Suprapubic skin (tissue), 4 donors: Measurements from ENCODE around the gene MCC. TPM values are rescaled to one million over a fixed set of nuclear protein-coding genes. Genes with fewer than 3 reads are reported as not detected.

Experiments
- DNase-seq, 2 donors: peaks; one replicate each; pipeline ENCODE4 v3.0.0-alpha.2; 2019; ENCODE audit warnings: low spot score in 2 of 2
- H3K27ac ChIP-seq: fragments of 200-600 bp; sonication (generic); one replicate; pipeline ENCODE4 v1.5.1; 2019
- H3K27me3 ChIP-seq: fragments of 200-600 bp; sonication (generic); one replicate; pipeline ENCODE4 v1.5.1; 2019
- H3K36me3 ChIP-seq: fragments of 200-600 bp; sonication (generic); one replicate; pipeline ENCODE4 v1.5.1; 2019
- H3K4me1 ChIP-seq: fragments of 200-600 bp; sonication (generic); one replicate; pipeline ENCODE4 v1.5.1; 2019
- H3K4me3 ChIP-seq: fragments of 200-600 bp; sonication (generic); one replicate; pipeline ENCODE4 v1.5.1; 2019; ENCODE audit warnings: mild to moderate bottlenecking
- H3K9me3 ChIP-seq: fragments of 200-600 bp; sonication (generic); one replicate; pipeline ENCODE4 v1.5.1; 2019
- EP300 ChIP-seq: sonication (generic); formaldehyde crosslinking; IDR thresholded peaks from one replicate; pipeline ENCODE4 v1.6.1; 2017; ENCODE audit warnings: antibody characterized with exemption
- POLR2A ChIP-seq, 2 donors: fragments of 450-650 bp; IDR thresholded peaks; one replicate each; pipeline ENCODE4 v1.6.1; 2017; ENCODE audit warnings: antibody characterized with exemption in 2 of 2, mild to moderate bottlenecking in 2 of 2, moderate library complexity in 2 of 2
- POLR2AphosphoS5 ChIP-seq, 3 donors: sonication (generic); formaldehyde crosslinking; IDR thresholded peaks; one replicate each; pipeline ENCODE4 v1.6.1; 2017; ENCODE audit warnings: antibody characterized with exemption in 3 of 3
- WGBS: methylation state at CpG from one replicate; pipeline ENCODE4 v1.1.5; 2018; 5-methylcytosine and 5-hydroxymethylcytosine counted together
- total RNA-seq, 4 donors: library from RNA; depleted of rRNA; stranded (reverse); fragments of >200 nt; gene quantifications; one replicate each; pipeline ENCODE4 v1.1.0, GENCODE V29; 2016
- TF ChIP-seq, protein P1 (sequence below), 2 donors: fragments of 200-600 bp in 1 of 2; fragments of 450-650 bp in 1 of 2; sonication (generic) in 1 of 2; IDR thresholded peaks; one replicate each; pipeline ENCODE4 v1.5.1; 2016 to 2019; ENCODE audit warnings: antibody characterized with exemption in 2 of 2, mild to moderate bottlenecking in 1 of 2, moderate library complexity in 1 of 2

Gene MCC
- total RNA-seq, 4 donors from 2014 or later: 67.7 to 105 (median 86.6) TPM

DNA sequence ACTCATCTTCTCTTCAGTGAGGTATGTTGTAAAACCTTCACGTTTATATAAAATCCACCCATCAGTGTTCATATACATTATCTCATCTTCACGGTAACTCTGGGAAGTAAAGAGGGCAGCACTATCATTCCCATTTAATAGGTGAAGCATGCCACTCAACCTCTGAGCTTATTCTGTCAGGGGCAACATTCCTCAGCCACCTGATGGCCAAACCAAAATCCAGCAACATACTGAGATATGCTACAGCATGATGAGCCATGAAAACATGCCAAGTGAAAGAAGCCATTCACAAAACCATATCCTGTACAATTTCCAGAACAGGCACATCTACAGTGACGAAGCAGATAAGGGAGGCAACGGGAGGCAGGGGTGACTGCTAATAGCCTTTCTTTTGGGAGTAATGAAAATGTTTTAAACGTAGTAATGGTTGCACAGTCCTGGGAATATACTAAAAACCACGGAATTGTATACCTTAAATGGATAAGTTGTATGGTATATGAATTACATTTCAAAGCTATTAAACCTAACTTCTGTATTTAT, 220.8 kb downstream of the MCC start:
- peak overlapping the region; percentile 79 for H3K27ac ChIP-seq

DNA sequence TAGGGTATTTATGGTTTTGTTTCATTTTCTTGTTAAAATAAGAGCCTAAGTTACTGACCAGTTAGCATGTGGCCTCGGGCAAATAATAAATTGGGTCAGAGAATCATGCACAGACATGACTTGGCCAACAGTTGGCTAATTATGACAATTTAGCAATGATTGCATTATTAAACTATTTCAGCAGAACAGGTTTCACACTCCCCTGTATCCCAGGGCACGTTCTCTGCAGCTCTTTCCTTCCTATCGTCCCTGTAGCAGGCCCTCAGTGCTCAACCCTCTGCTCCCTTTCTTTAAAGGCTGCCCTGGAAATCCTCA, 221.4 kb downstream of the MCC start:
- DNase-seq: no peak
- Histone ChIP-seq H3K9me3 (no peaks in the 10 kb centered on the region), H3K4me3 (no peak overlapping the region), H3K36me3 (no peaks in the 10 kb centered on the region), H3K4me1 (peaks cover 53% of the 10 kb centered on the region), H3K27me3 (no peaks in the 10 kb centered on the region), H3K27ac (peak overlapping the region; percentile 79)
- TF ChIP-seq POLR2AphosphoS5 (IDR thresholded peaks at IDR 0.05) (peak in 1 of 3 donors; percentile 35), POLR2A (IDR thresholded peaks at IDR 0.05) (no peak)
- 26% methylated on average over 3 of the region's 3 CpGs for WGBS

More for the DNA sequence above, 220.8 kb downstream of the MCC start:
- H3K9me3 ChIP-seq: no peaks in the 10 kb centered on the region
- H3K4me1 ChIP-seq: peaks cover 53% of the 10 kb centered on the region
- no peak for DNase-seq
- TF ChIP-seq POLR2A (IDR thresholded peaks at IDR 0.05) (no peak), POLR2AphosphoS5 (IDR thresholded peaks at IDR 0.05) (no peak), EP300 (no peak)
- TF ChIP-seq, protein P1, sequence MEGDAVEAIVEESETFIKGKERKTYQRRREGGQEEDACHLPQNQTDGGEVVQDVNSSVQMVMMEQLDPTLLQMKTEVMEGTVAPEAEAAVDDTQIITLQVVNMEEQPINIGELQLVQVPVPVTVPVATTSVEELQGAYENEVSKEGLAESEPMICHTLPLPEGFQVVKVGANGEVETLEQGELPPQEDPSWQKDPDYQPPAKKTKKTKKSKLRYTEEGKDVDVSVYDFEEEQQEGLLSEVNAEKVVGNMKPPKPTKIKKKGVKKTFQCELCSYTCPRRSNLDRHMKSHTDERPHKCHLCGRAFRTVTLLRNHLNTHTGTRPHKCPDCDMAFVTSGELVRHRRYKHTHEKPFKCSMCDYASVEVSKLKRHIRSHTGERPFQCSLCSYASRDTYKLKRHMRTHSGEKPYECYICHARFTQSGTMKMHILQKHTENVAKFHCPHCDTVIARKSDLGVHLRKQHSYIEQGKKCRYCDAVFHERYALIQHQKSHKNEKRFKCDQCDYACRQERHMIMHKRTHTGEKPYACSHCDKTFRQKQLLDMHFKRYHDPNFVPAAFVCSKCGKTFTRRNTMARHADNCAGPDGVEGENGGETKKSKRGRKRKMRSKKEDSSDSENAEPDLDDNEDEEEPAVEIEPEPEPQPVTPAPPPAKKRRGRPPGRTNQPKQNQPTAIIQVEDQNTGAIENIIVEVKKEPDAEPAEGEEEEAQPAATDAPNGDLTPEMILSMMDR (IDR thresholded peaks at IDR 0.05): no peak
- no peaks in the 10 kb centered on the region for H3K36me3 ChIP-seq
- H3K4me3 ChIP-seq: no peak overlapping the region
- 67% methylated on average over 6 of the region's 6 CpGs for WGBS
- H3K27me3 ChIP-seq: no peaks in the 10 kb centered on the region

DNA sequence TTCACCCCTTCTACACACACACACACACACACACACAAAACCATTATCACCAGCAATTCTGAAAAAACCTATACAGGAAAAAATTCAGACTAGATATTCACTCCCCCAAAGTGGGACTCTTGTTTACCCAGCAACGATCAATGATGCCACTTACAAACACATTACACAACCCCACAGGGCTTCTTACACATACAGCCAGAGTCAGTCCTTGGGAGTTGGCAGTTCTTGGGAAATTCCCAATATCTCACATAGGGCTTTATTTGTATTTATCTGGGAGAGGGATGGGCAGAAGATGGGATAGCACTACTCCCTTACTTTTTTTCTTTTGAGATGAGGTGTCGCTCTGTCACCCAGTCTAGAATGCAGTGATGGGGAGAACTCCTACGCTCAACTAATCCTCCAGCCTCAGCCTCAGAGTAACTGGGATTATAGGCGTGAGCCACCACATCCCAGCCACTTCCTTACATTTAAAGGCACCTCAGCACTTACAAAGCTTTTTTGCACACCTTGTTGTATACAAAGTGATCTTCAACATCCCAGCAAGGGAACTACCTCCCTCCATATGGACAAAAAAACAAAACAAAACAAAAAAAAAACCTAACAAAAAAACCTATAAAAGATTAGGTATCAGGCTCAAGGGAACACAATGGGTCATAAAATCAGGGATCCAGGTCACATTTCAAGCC, 221.9 kb downstream of the MCC start:
- Histone ChIP-seq H3K36me3 (no peaks in the 10 kb centered on the region), H3K4me3 (no peak overlapping the region), H3K9me3 (no peaks in the 10 kb centered on the region), H3K27me3 (no peaks in the 10 kb centered on the region), H3K27ac (peak overlapping the region; percentile 79), H3K4me1 (peaks cover 53% of the 10 kb centered on the region)
- 52% methylated on average over 4 of the region's 4 CpGs for WGBS
- no peak for DNase-seq
- TF ChIP-seq, protein P1 (IDR thresholded peaks at IDR 0.05): no peak
- no peak for TF ChIP-seq POLR2A (IDR thresholded peaks at IDR 0.05)
- no peak for TF ChIP-seq POLR2AphosphoS5 (IDR thresholded peaks at IDR 0.05)
- TF ChIP-seq EP300: no peak

DNA sequence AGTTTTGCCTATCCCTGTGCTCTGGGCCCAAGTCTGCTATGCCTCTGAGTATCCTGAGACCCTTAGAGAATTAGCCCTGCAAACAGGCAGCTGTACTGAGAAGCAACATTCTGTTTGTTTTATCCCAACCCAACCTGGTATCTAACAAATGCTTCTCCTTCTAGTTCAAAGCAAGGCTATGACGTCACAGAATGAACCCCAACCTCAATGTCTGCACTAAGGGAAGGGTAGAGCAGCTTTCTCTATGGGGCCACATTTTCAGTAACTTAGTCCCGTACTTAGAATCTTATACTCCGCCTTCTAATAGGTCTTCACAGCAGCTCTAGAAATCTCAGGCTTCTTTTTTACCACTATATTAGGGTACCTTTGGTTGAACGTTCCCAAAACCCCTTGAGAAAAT, 223.1 kb downstream of the MCC start:
- no peaks in the 10 kb centered on the region for H3K27me3 ChIP-seq
- no peak for TF ChIP-seq EP300
- no peak for TF ChIP-seq POLR2A (IDR thresholded peaks at IDR 0.05)
- no peak overlapping the region for H3K4me3 ChIP-seq
- peaks cover 53% of the 10 kb centered on the region for H3K4me1 ChIP-seq
- no peak for DNase-seq
- no peaks in the 10 kb centered on the region for H3K9me3 ChIP-seq
- no peaks in the 10 kb centered on the region for H3K36me3 ChIP-seq
- H3K27ac ChIP-seq: no peak overlapping the region
- 84% methylated on average over 4 of the region's 4 CpGs for WGBS

DNA sequence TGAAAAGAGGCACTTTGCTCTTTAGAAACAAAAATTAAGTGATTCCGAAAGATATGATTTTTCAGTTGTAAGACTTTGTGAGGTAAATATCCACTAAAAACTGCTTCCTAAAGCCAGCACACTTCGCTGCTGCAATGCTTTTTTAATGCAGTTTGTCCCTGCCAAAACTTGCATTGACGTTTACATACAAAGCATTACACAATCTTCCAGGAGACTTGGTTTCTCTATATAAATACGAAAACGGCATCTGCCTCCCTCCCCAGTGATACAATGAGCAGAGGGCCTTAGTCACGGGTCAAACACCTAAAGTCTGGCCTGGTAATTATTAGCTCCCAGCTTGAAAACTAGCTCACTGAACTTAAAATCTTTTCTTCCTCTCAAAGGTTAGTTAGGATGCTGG, 224.2 kb downstream of the MCC start:
- no peak for TF ChIP-seq POLR2AphosphoS5 (IDR thresholded peaks at IDR 0.05)
- TF ChIP-seq EP300: no peak
- no peak for TF ChIP-seq POLR2A (IDR thresholded peaks at IDR 0.05)
- TF ChIP-seq, protein P1 (IDR thresholded peaks at IDR 0.05): no peak
- Histone ChIP-seq H3K27ac (no peak overlapping the region), H3K36me3 (no peaks in the 10 kb centered on the region), H3K4me3 (no peak overlapping the region), H3K27me3 (no peaks in the 10 kb centered on the region), H3K9me3 (no peaks in the 10 kb centered on the region), H3K4me1 (peaks cover 44% of the 10 kb centered on the region)
- no peak for DNase-seq
- WGBS: 73% methylated on average over 6 of the region's 6 CpGs

DNA sequence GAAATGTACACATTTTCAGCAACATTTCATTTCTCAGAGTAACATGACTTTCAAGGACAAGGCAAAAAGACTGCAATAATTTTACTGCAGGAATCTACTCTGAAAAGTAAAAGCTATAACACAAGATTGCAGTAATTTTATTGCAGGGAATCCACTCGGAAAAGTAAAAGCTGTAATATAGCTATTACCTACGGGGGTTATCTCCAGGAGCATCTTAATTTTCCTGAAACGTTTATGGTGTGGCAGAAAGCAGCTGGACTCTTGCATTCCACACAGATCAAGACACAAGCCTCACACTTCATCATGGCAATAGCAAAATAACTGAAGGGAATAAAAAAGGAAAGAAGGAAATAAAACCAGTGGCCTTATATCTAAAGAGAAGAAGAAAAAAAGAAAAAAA, 224.7 kb downstream of the MCC start:
- no peak overlapping the region for H3K4me3 ChIP-seq
- no peak for DNase-seq
- H3K9me3 ChIP-seq: no peaks in the 10 kb centered on the region
- no peaks in the 10 kb centered on the region for H3K36me3 ChIP-seq
- no peak for TF ChIP-seq POLR2A (IDR thresholded peaks at IDR 0.05)
- no peak for TF ChIP-seq EP300
- TF ChIP-seq POLR2AphosphoS5 (IDR thresholded peaks at IDR 0.05): no peak
- TF ChIP-seq, protein P1 (IDR thresholded peaks at IDR 0.05): no peak
- H3K27me3 ChIP-seq: no peaks in the 10 kb centered on the region
- no peak overlapping the region for H3K27ac ChIP-seq
- peaks cover 39% of the 10 kb centered on the region for H3K4me1 ChIP-seq
- 52% methylated on average over 3 of the region's 3 CpGs for WGBS
